GM21390 (cell line): ENCODE measurements around the gene FBN2.
"Not testable (repeated sequence)": the region's sequence is repeated elsewhere in the genome, so short reads cannot be mapped to it uniquely, and the experiment has no call there.

Experiments used
- ATAC-seq: cut with Tn5 transposase; IDR thresholded peaks from one replicate; pipeline ENCODE4 v1.9.1; 2021; ENCODE audit not compliant: unreplicated experiment

FBN2 gene

DNA sequence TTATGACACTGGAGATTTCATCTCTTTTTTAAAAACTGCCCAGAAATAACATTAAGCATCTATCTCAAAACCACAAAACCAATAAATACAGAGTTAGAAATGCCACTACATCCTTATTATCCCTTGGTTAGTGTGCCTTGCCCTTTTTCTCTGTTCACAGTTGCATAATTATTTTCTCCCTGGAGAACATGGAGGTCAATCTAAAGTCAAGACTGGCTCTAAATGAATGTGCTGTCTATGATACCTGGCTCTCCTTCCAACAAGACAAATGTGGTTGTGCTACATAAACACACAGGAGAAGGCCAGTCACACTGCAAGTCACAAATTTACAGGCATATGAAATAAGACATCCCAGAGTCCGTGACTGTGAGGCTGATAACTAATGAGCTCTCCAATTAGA lies 2.8 kb downstream of the FBN2 start:
- ATAC-seq = no peak

GRCh38 chr5:128534726-128535125 lies 3.3 kb downstream of the FBN2 start:
- no peak for ATAC-seq

GRCh38 chr5:128532776-128533175 lies 5.3 kb downstream of the FBN2 start:
- no peak for ATAC-seq

DNA sequence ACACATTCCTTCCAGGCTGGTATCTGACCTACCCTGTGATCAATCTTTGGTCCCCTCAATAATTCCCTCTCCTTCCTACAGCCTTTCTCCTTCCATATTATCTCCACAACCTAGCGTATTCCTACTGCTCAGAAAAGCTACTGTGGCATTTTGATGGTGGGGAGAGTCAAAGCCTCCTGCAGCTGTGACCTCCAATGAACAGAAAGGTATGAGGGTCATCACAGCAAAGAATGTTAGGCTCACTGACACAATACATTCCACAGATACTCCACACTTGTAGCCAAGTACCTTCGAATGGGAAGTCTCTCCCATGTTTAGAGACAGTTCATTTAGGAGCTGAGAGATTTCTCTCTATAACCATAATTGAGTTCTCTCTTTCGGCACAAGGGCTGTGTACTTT lies 5.9 kb downstream of the FBN2 start:
- ATAC-seq = no peak

- no peak for ATAC-seq
Measured at GRCh38 chr5:128528637-128529255, 9.3 kb downstream of the FBN2 start.

DNA sequence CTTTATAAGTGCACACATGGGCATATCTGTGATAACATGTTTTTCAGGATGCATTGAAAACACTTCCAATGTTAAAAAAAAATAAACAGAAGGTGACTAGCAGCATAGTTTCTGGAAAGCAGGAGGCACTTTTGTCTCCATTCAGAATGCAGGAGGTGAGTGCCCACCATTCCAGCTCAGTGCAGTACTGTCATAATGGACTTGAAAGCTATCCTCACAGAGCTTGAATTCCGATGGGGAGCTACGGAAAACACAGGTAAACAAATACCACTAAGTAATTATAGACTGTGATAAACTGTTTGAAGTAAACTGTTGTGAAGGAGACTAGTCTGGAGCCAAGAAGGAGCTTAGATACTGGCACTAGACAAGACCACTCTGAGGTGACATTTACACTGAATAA lies 9.9 kb downstream of the FBN2 start:
- ATAC-seq = no peak

- no peak for ATAC-seq
Measured at GRCh38 chr5:128527077-128527476, 11.0 kb downstream of the FBN2 start.

GRCh38 chr5:128522336-128522735 lies 15.7 kb downstream of the FBN2 start:
- no peak for ATAC-seq

GRCh38 chr5:128519827-128520226 lies 18.2 kb downstream of the FBN2 start:
- no peak for ATAC-seq

GRCh38 chr5:128516978-128517377 lies 21.1 kb downstream of the FBN2 start:
- ATAC-seq = no peak

- ATAC-seq = no peak
Measured at GRCh38 chr5:128513806-128514205, 24.2 kb downstream of the FBN2 start.

GRCh38 chr5:128512894-128513293 lies 25.2 kb downstream of the FBN2 start:
- ATAC-seq = no peak

- ATAC-seq = no peak
Measured at GRCh38 chr5:128506643-128507042, 31.4 kb downstream of the FBN2 start.

DNA sequence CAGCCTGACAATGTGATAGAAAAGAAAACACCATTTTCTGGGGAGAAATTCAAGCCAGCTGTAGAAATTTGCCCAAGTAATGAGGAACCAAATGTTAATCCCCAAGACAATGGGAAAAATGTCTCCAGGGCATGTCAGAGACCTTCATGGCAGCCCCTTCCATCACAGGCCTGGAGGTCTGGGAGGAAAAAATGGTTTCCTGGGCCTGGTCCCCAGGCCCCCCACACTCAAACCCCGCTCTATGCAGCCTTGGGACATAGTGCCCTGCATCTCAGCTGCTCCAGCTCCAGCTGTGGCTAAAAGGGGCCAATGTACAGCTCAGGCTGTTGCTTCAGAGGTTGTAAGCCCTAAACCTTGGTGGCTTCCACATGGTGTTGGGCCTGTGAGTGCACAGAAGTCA lies 34.3 kb downstream of the FBN2 start:
- ATAC-seq = not testable (repeated sequence)

DNA sequence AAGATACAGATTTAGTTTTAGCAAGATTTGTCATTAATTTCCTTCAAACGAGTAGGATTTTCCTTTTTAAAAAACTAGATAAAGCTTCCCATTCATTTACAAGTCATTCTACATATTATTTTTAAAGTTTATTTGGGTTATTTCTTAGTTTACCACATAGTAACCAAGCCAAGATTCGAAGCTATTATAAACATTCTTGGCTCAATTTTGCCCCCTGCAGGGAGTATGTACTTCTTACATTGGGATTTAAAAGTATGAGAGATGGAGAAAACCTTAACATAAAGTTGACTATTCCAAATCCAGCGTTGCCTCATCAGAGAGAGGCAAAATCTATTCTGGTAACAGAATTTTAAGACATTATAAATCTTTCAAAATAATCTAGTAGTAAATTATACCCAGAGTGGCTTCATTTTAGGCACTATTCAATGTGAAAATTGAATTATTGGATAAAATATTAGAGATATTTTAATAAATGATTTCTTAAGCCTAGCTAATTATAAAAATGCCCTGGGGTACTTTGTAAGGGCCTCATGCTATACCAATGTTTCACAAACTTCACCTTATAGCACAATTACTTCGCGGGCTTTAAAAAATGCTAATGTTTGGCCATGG lies 39.1 kb downstream of the FBN2 start:
- ATAC-seq = no peak

DNA sequence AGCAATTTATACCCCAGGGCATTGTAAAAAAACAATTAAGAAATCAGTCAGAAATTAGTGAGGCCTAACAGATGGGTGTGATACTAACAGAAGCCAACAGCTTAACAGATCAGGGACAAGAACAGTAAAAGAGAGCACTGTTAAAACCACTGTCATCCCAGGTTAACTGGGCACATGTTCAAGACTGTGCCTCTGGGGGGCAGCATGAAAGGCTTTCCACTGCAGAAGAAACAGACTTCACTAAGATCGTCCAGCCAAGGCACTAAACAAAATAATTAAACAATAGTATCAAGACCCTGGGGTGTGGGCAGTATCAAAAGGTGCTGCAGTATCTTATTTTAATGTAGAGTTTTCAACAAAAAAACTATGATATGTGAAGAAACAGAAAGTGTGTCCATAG lies 43.5 kb downstream of the FBN2 start:
- no peak for ATAC-seq

DNA sequence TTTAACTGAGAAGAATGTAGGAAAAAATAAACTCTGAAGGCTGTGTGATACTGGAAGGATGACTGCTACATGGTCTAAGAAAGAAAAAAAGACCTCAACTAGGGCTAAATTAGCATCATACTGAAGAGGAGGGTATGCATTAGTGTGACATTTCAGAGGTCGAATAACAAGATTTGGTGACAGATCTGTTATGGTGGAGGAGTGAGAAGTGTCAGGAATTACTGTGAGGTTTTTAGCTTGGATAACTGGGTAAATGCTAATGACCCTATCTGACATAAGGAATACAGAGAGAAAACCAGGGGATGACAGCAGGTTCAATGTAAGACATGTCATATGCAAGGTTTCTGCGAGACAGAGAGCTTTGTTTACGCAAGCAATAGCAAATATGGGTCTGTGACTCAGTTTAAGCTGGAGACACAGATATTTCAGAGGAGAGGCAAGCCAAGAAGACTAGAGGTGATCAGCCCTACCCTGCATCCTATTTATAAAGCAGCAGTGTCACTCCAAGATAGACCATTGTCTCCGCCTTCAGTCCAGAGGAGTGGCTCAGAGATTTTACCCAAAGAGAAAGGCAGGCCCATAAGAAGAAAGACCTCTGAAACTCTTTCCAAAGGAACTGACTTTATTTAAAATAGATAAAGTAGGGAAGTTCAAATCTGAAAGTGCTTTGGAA lies 44.3 kb downstream of the FBN2 start:
- no peak for ATAC-seq

- ATAC-seq = no peak
Measured at GRCh38 chr5:128491291-128491690, 46.8 kb downstream of the FBN2 start.

DNA sequence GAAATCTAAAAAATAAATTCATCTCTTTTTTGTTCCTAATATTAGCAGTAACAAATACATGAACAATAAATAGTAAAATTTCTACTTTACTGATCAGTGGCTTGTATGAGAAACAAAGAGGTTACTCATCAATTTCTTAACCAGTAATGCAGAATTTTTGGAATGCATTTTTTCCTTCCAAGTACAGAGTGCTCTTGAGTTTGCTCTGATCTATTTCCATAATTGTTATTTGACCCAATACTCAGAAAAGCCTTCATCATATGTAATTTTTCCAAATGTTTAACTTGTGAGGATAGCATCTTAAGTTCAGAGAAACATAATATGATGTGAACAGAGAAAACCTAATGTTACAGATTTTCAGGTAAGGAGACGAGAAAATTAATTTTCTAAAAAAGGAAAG lies 47.3 kb downstream of the FBN2 start:
- no peak for ATAC-seq

DNA sequence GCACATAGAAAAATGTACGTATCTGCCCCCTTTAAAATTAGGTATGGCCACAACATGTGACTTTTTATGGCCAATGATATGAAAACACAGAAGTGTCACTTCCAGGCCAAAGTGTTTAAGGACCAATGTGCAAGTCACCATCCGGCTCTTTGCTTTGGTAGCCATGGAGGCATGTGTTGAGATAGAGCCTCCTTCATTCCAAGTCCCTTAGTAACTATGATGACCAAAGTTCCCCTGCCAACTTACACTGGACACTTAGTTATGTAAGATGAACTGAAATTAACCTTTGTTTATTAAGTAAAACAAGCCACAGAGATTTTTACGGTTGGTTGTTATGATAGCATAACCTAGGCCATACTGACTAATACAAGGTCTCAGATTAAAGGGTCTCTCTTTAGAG lies 51.0 kb downstream of the FBN2 start:
- ATAC-seq = no peak

DNA sequence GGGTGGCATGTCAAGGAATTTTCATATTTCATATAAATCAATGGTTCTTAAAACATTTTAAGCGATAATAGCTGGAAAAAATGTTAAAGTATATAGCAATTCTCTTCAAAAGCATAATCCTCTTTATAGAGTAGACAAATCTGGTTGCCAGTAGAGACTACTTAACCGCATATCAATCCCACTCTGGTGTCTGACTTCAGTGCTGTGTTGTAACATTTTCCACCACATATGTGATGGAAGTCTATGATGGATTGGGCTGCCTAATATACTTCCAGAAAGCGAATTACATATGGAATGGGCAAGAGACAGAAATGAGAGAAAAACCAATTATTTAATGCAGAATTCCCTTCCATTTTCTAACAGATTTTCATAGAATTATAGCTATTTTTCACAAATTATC lies 54.3 kb downstream of the FBN2 start:
- no peak for ATAC-seq

DNA sequence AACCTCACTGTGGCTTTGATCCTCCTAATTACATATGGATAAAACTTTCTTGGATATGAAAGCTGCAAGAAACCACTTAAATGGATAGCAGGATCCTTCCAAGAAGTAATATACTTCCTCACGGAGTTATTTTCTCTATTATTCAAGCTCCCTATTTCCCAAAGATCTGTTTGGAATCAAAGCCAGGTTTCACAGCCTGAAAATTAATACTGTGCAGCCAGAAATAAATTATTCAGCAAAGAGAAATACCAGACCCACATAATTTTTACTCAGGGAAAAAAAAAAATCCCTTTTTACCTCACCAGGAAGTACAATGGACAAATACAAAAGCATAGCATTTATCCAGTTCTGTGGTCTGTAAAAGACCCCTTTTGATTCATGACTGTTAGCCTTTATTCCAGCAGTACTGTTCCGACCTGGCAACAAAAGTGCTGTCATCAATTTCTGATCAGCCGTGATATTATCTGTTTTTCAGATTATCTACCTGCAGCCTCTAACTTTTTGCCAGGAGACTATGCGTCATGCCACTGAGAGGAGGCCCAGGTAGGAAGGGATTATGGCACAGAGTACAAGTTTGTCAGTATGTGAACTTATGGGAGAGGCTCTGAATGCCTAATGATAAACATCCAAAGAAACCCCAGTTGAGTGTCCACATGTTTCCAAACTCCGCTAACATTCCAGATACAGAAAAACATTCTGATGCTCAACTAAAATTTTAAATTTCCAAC lies 57.0 kb downstream of the FBN2 start:
- ATAC-seq = no peak
